HG02885 (cell line): ENCODE results near the gene ADAM23.

Experiments
- ATAC-seq: cut with Tn5 transposase; IDR thresholded peaks from one replicate; pipeline ENCODE4 v1.9.1; 2021; ENCODE audit warnings: mild to moderate bottlenecking; ENCODE audit not compliant: unreplicated experiment, poor library complexity

ADAM23 gene

GRCh38 chr2:206488623-206489022, 45.3 kb downstream of the ADAM23 start:
- ATAC-seq: no peak

GRCh38 chr2:206494061-206494460, 50.7 kb downstream of the ADAM23 start:
- ATAC-seq: no peak

- ATAC-seq: no peak
Measured at GRCh38 chr2:206502729-206503128, 59.4 kb downstream of the ADAM23 start.

GRCh38 chr2:206511283-206511682, 68.0 kb downstream of the ADAM23 start:
- ATAC-seq: no peak

- ATAC-seq: no peak
Measured at GRCh38 chr2:206512999-206513398, 69.7 kb downstream of the ADAM23 start.

GRCh38 chr2:206515580-206515979, 72.2 kb downstream of the ADAM23 start:
- ATAC-seq: no peak

GRCh38 chr2:206518997-206519396, 75.7 kb downstream of the ADAM23 start:
- ATAC-seq: peak; percentile 76

- no peak for ATAC-seq
Measured at GRCh38 chr2:206520450-206520849, 77.1 kb downstream of the ADAM23 start.

GRCh38 chr2:206521115-206521514, 77.8 kb downstream of the ADAM23 start:
- no peak for ATAC-seq

GRCh38 chr2:206521612-206522011, 78.3 kb downstream of the ADAM23 start:
- no peak for ATAC-seq

GRCh38 chr2:206526416-206526815, 83.1 kb downstream of the ADAM23 start:
- ATAC-seq: no peak

GRCh38 chr2:206527153-206527552, 83.8 kb downstream of the ADAM23 start:
- ATAC-seq: no peak

- no peak for ATAC-seq
Measured at GRCh38 chr2:206530727-206531126, 87.4 kb downstream of the ADAM23 start.

- ATAC-seq: no peak
Measured at GRCh38 chr2:206531996-206532543, 88.7 kb downstream of the ADAM23 start.

GRCh38 chr2:206533977-206534376, 90.6 kb downstream of the ADAM23 start:
- ATAC-seq: no peak

- ATAC-seq: peak; percentile 47
Measured at GRCh38 chr2:206535260-206535986, 92.1 kb downstream of the ADAM23 start.

- no peak for ATAC-seq
Measured at GRCh38 chr2:206540757-206541156, 97.4 kb downstream of the ADAM23 start.

GRCh38 chr2:206543073-206543472, 99.7 kb downstream of the ADAM23 start:
- ATAC-seq: no peak

- ATAC-seq: no peak
Measured at GRCh38 chr2:206548383-206548782, 105.1 kb downstream of the ADAM23 start.

- no peak for ATAC-seq
Measured at GRCh38 chr2:206555721-206556120, 112.4 kb downstream of the ADAM23 start.

GRCh38 chr2:206556357-206556949, 113.1 kb downstream of the ADAM23 start:
- no peak for ATAC-seq

- ATAC-seq: no peak
Measured at GRCh38 chr2:206557321-206557720, 114.0 kb downstream of the ADAM23 start.
